Chondrocyte (in vitro differentiated cells): ENCODE measurements around the gene MS4A15. TPM values are rescaled to one million over a fixed set of nuclear protein-coding genes. Genes with fewer than 3 reads are reported as not detected.

ENCODE experiments used
- DNase-seq: peaks from one replicate; pipeline ENCODE4 v3.0.0; 2021; ENCODE audit warnings: mixed read lengths, low spot score
- H3K27ac Mint-ChIP-seq: one replicate; pipeline ENCODE4 v1.8.0; 2021; ENCODE audit warnings: mild to moderate bottlenecking, moderate library complexity, mixed read lengths; ENCODE audit not compliant: unreplicated experiment
- H3K27me3 Mint-ChIP-seq: 2 replicates; pipeline ENCODE4 v1.8.0; 2021; ENCODE audit warnings: low read depth, mixed read lengths
- H3K36me3 Mint-ChIP-seq: 2 replicates; pipeline ENCODE4 v1.8.0; 2021; ENCODE audit warnings: low read depth, mixed read lengths
- H3K4me1 Mint-ChIP-seq: 2 replicates; pipeline ENCODE4 v1.8.0; 2021; ENCODE audit warnings: low read depth, mild to moderate bottlenecking, mixed read lengths
- H3K4me3 Mint-ChIP-seq: one replicate; pipeline ENCODE4 v1.8.0; 2021; ENCODE audit warnings: mild to moderate bottlenecking, moderate library complexity, mixed read lengths; ENCODE audit not compliant: unreplicated experiment
- H3K9me3 Mint-ChIP-seq: 2 replicates; pipeline ENCODE4 v1.8.0; 2021; ENCODE audit warnings: low read depth, mixed read lengths
- CTCF ChIP-seq: fragments of 200-600 bp; sonication (generic); IDR thresholded peaks from 2 replicates; pipeline ENCODE4 v1.5.0; 2021; ENCODE audit warnings: antibody characterized with exemption, mild to moderate bottlenecking, moderate library complexity
- total RNA-seq: library from RNA; stranded (reverse); gene quantifications from 3 replicates; pipeline ENCODE4 v1.2.1, GENCODE V29; 2021

The MS4A15 gene
- total RNA-seq, 1 donor from 2014 or later = not detected

GRCh38 chr11:60725592-60725991 is 31.1 kb upstream of the MS4A15 start:
- TF ChIP-seq CTCF = no peak
- H3K4me1 Mint-ChIP-seq = no peaks in the 10 kb centered on the region
- no peak overlapping the region for H3K4me3 Mint-ChIP-seq
- no peak overlapping the region for H3K27ac Mint-ChIP-seq
- no peaks in the 10 kb centered on the region for H3K9me3 Mint-ChIP-seq
- peaks cover 50% of the 10 kb centered on the region for H3K27me3 Mint-ChIP-seq
- no peak for DNase-seq
- no peaks in the 10 kb centered on the region for H3K36me3 Mint-ChIP-seq

- no peak overlapping the region for H3K4me3 Mint-ChIP-seq
- TF ChIP-seq CTCF = no peak
- H3K36me3 Mint-ChIP-seq = no peaks in the 10 kb centered on the region
- no peaks in the 10 kb centered on the region for H3K9me3 Mint-ChIP-seq
- H3K27me3 Mint-ChIP-seq = peaks cover 40% of the 10 kb centered on the region
- no peak overlapping the region for H3K27ac Mint-ChIP-seq
- H3K4me1 Mint-ChIP-seq = no peaks in the 10 kb centered on the region
- no peak for DNase-seq
Measured at GRCh38 chr11:60731586-60731985, 25.1 kb upstream of the MS4A15 start.

GRCh38 chr11:60734279-60734678 is 22.4 kb upstream of the MS4A15 start:
- peaks cover 45% of the 10 kb centered on the region for H3K27me3 Mint-ChIP-seq
- no peak overlapping the region for H3K27ac Mint-ChIP-seq
- no peak overlapping the region for H3K4me3 Mint-ChIP-seq
- no peaks in the 10 kb centered on the region for H3K36me3 Mint-ChIP-seq
- H3K4me1 Mint-ChIP-seq = no peaks in the 10 kb centered on the region
- no peak for TF ChIP-seq CTCF
- no peaks in the 10 kb centered on the region for H3K9me3 Mint-ChIP-seq
- no peak for DNase-seq

- Mint-ChIP-seq H3K4me3 (no peak overlapping the region), H3K27ac (no peak overlapping the region), H3K9me3 (peaks cover 11% of the 10 kb centered on the region), H3K36me3 (no peaks in the 10 kb centered on the region), H3K4me1 (no peaks in the 10 kb centered on the region), H3K27me3 (peaks cover 25% of the 10 kb centered on the region)
- DNase-seq = no peak
- no peak for TF ChIP-seq CTCF
Measured at GRCh38 chr11:60739114-60739513, 17.6 kb upstream of the MS4A15 start.

GRCh38 chr11:60740573-60740972 is 16.1 kb upstream of the MS4A15 start:
- Mint-ChIP-seq H3K4me1 (no peaks in the 10 kb centered on the region), H3K27ac (no peak overlapping the region), H3K36me3 (no peaks in the 10 kb centered on the region), H3K27me3 (peaks cover 28% of the 10 kb centered on the region), H3K9me3 (peaks cover 15% of the 10 kb centered on the region), H3K4me3 (no peak overlapping the region)
- TF ChIP-seq CTCF = no peak
- DNase-seq = no peak
